ENCODE results near the gene RFWD3. TPM values are rescaled to one million over a fixed set of nuclear protein-coding genes. Genes with fewer than 3 reads are reported as not detected.

RFWD3 gene
- total and polyA plus RNA-seq, 2 of the 8 experiments (the other 6 are each of a cell fraction or from before 2014, with no cell fraction given) = 67.1 to 114 TPM

- H2BK12ac ChIP-seq (ENCODE audit: low read depth, low read length) = no peak overlapping the region
- H3K4ac ChIP-seq (replicated peaks; ENCODE audit: insufficient read length, low read depth, low read length) = no peak overlapping the region
- H2AFZ ChIP-seq (ENCODE audit: low read length) = no peak overlapping the region
- 95% methylated on average over 5 of the region's 6 CpGs; no CpG with 5 or more reads in 1 of the 2 experiments for WGBS, 2 experiments (ENCODE audit: extremely low coverage in 1 of 2, insufficient coverage in 1 of 2, insufficient read length in 1 of 2, insufficient replicate concordance in 2 of 2, low coverage in 1 of 2, low lambda C conversion rate in 2 of 2, missing lambda C conversion rate in 1 of 2)
- CTCF ChIA-PET (ENCODE audit: partially characterized antibody) = interaction anchor here (0.6 to 1.0 kb wide), 2 partner anchors 9 to 30 kb away, joined by 4 to 5 read pairs; no protein-coding TSS in a partner anchor
- H3K4me2 ChIP-seq (ENCODE audit: insufficient read depth in 1 of 2, low read depth in 2 of 2, low read length in 2 of 2) = no peak overlapping the region
- peaks cover 12 to 88% of the 10 kb centered on the region in 2 experiments for H3K79me2 ChIP-seq (ENCODE audit: control insufficient read depth in 1 of 2, insufficient read depth in 2 of 2, low read length in 2 of 2)
- no peak overlapping the region for H4K5ac ChIP-seq (ENCODE audit: insufficient read length, low read depth, low read length)
- H3K23ac ChIP-seq (ENCODE audit: insufficient read length) = no peak overlapping the region
- no peak overlapping the region for H3K4me3 ChIP-seq (ENCODE audit: extremely low read depth in 1 of 4, insufficient read depth in 2 of 4, low read depth in 3 of 4, low read length in 4 of 4)
- H4K91ac ChIP-seq (replicated peaks; ENCODE audit: insufficient read length, low read length) = no peak overlapping the region
- no peak overlapping the region for H3K9ac ChIP-seq (replicated peaks in 1 of 4; ENCODE audit: extremely low read depth in 1 of 4, low read depth in 3 of 4, low read length in 3 of 4)
- no peaks in the 10 kb centered on the region for H3K9me3 ChIP-seq (ENCODE audit: insufficient read depth in 2 of 2, low read depth in 1 of 2, low read length in 1 of 2)
- H3K23me2 ChIP-seq (ENCODE audit: low read depth, low read length) = no peaks in the 10 kb centered on the region
- no peak overlapping the region for H3K14ac ChIP-seq (ENCODE audit: insufficient read length)
- peaks cover 4% of the 10 kb centered on the region for H3K79me1 ChIP-seq (ENCODE audit: low read depth, low read length)
- H2BK20ac ChIP-seq (ENCODE audit: low read length) = no peak overlapping the region
- H3K4me1 ChIP-seq (replicated peaks in 1 of 4; ENCODE audit: control insufficient read depth in 3 of 4, insufficient read depth in 4 of 4, low read length in 3 of 4) = peaks cover 0 to 2% (median 0%) of the 10 kb centered on the region in 4 experiments; a peak in 1 of 7 replicates
- H2BK15ac ChIP-seq (ENCODE audit: low read length) = no peak overlapping the region
- DNase-seq (ENCODE audit: low read depth in 1 of 2, low spot score in 2 of 2) (no peak), FAIRE-seq (no peak)
- no peak overlapping the region for H2AK5ac ChIP-seq (ENCODE audit: low read depth, low read length)
- no peak overlapping the region for H2BK5ac ChIP-seq (ENCODE audit: low read depth, low read length)
- no peak overlapping the region for H3K18ac ChIP-seq (ENCODE audit: extremely low read depth, low read length)
- H3K27ac ChIP-seq (ENCODE audit: low read depth, low read length) = no peak overlapping the region
- H3K56ac ChIP-seq (replicated peaks; ENCODE audit: insufficient read length, low read depth, low read length) = no peak overlapping the region
- H4K20me1 ChIP-seq (replicated peaks in 1 of 2; ENCODE audit: control insufficient read depth in 1 of 2, insufficient read depth in 2 of 2, low read length in 2 of 2) = peaks cover 2 to 10% of the 10 kb centered on the region in 2 experiments
- no peaks in the 10 kb centered on the region for H3K27me3 ChIP-seq (replicated peaks in 1 of 4; ENCODE audit: control insufficient read depth in 3 of 4, extremely low read depth in 1 of 4, insufficient read depth in 3 of 4, low read length in 3 of 4)
- H4K8ac ChIP-seq (ENCODE audit: extremely low read depth, insufficient read depth, low read length) = no peak overlapping the region
- no peaks in the 10 kb centered on the region for H3K36me3 ChIP-seq (ENCODE audit: control insufficient read depth in 2 of 4, insufficient read depth in 4 of 4, low read length in 3 of 4)
- POLR2A ChIA-PET (ENCODE audit: partially characterized antibody) = interaction anchor here (0.6 kb wide), 3 partner anchors 12 to 16 kb away, joined by 3 to 5 read pairs (median 3); no protein-coding TSS in a partner anchor
- H2BK120ac ChIP-seq (replicated peaks; ENCODE audit: low read depth, low read length) = no peak overlapping the region
- TF ChIP-seq EZH2 (IDR thresholded peaks at IDR 0.05; ENCODE audit: low read depth, low read length, severe bottlenecking) = no peak
- TF ChIP-seq RNF2 (IDR thresholded peaks at IDR 0.05; ENCODE audit: borderline replicate concordance, low read depth, low read length, missing control alignments, poor library complexity, severe bottlenecking) = no peak
- TF ChIP-seq RFX5 (IDR thresholded peaks at IDR 0.05; ENCODE audit: borderline replicate concordance, low read depth, low read length) = no peak
- TF ChIP-seq NANOG (IDR thresholded peaks at IDR 0.05; ENCODE audit: insufficient read depth, low read depth, low read length, poor library complexity, severe bottlenecking) = no peak
- TF ChIP-seq CEBPB (IDR thresholded peaks at IDR 0.05; ENCODE audit: low read depth, low read length) = no peak
- TF ChIP-seq SP1 (IDR thresholded peaks at IDR 0.05; ENCODE audit: low read depth, low read length) = no peak
- no peak for TF ChIP-seq CHD1 (IDR thresholded peaks at IDR 0.05; ENCODE audit: low read depth, low read length)
- TF ChIP-seq RBBP5 (IDR thresholded peaks at IDR 0.05; ENCODE audit: borderline replicate concordance, low read depth, low read length) = no peak
- no peak for TF ChIP-seq BRCA1 (IDR thresholded peaks at IDR 0.05; ENCODE audit: low read depth, low read length)
- no peak for TF ChIP-seq PHF8 (conservative IDR thresholded peaks at IDR 0.05; ENCODE audit: low read depth, low read length)
- no peak for TF ChIP-seq FOSL1 (IDR thresholded peaks at IDR 0.05; ENCODE audit: insufficient read depth, low read depth, low read length)
- no peak for TF ChIP-seq MAFK (IDR thresholded peaks at IDR 0.05; ENCODE audit: low read depth, low read length)
- TF ChIP-seq ZNF274 (IDR thresholded peaks at IDR 0.05; ENCODE audit: borderline replicate concordance, extremely low read depth, low read length) = no peak
These were observed 80.7 kb downstream of the RFWD3 start for GRCh38 chr16:74585846-74586443.

Measured in H1 (cell line).